Liver (tissue), 3 donors: Measurements from ENCODE around the gene EXOC4.

Experiments
- GABPA ChIP-seq, 2 donors: IDR thresholded peaks in 1 of 2; conservative IDR thresholded peaks in 1 of 2; 2 replicates each; pipeline ENCODE4 v1.6.1; 2016; ENCODE audit warnings: antibody characterized with exemption in 2 of 2, mild to moderate bottlenecking in 1 of 2, moderate library complexity in 1 of 2
- JUND ChIP-seq, 2 donors: IDR thresholded peaks; 2 replicates each; pipeline ENCODE4 v1.6.1; 2016; ENCODE audit warnings: antibody characterized with exemption in 2 of 2
- TAF1 ChIP-seq: conservative IDR thresholded peaks from 2 replicates; pipeline ENCODE4 v1.6.1; 2016; ENCODE audit warnings: antibody characterized with exemption, mild to moderate bottlenecking
- TF ChIP-seq, protein P1 (sequence below): fragments of 150-350 bp; IDR thresholded peaks from 2 replicates; pipeline ENCODE4 v1.5.1; 2017; ENCODE audit warnings: improper control_type of control experiment, low read depth, low read length; ENCODE audit not compliant: missing input control
- TF ChIP-seq, protein P2 (sequence below): IDR thresholded peaks from 2 replicates; pipeline ENCODE4 v1.6.1; 2016; ENCODE audit warnings: antibody characterized with exemption
- TF ChIP-seq, protein P3 (sequence below): IDR thresholded peaks from 2 replicates; pipeline ENCODE4 v1.6.1; 2016; ENCODE audit warnings: antibody characterized with exemption, mild to moderate bottlenecking
- donor health status: healthy.
- donor health status: healthy.

DNA sequence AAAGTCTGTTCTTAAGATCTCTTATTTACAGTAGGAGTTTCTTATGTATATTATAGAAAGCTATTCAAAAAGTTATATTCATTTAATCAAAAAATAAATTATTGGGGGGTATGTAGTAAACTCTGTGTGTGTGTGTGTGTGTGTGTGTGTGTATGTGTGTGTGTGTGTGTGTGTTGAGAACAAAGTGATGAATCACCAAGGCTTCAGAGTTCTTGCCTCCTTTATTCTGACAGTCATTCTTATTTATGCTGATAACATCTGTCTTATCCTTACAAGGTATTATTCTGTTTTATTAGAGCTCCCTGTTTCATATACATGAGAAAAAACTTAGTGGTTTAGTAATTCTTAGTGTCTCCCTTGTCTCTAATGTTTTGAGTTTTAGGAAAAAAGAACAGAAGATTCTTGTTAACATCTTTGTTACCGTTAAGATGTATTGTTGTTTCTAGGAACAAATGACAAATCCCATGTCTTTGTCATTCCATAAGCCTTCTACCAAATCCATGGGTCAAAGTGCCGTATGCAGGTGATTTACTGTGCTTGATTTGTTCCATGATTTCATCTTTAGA lies 424.0 kb downstream of the EXOC4 start:
- TF ChIP-seq, protein P1, sequence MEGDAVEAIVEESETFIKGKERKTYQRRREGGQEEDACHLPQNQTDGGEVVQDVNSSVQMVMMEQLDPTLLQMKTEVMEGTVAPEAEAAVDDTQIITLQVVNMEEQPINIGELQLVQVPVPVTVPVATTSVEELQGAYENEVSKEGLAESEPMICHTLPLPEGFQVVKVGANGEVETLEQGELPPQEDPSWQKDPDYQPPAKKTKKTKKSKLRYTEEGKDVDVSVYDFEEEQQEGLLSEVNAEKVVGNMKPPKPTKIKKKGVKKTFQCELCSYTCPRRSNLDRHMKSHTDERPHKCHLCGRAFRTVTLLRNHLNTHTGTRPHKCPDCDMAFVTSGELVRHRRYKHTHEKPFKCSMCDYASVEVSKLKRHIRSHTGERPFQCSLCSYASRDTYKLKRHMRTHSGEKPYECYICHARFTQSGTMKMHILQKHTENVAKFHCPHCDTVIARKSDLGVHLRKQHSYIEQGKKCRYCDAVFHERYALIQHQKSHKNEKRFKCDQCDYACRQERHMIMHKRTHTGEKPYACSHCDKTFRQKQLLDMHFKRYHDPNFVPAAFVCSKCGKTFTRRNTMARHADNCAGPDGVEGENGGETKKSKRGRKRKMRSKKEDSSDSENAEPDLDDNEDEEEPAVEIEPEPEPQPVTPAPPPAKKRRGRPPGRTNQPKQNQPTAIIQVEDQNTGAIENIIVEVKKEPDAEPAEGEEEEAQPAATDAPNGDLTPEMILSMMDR = no peak
- TF ChIP-seq, protein P2, sequence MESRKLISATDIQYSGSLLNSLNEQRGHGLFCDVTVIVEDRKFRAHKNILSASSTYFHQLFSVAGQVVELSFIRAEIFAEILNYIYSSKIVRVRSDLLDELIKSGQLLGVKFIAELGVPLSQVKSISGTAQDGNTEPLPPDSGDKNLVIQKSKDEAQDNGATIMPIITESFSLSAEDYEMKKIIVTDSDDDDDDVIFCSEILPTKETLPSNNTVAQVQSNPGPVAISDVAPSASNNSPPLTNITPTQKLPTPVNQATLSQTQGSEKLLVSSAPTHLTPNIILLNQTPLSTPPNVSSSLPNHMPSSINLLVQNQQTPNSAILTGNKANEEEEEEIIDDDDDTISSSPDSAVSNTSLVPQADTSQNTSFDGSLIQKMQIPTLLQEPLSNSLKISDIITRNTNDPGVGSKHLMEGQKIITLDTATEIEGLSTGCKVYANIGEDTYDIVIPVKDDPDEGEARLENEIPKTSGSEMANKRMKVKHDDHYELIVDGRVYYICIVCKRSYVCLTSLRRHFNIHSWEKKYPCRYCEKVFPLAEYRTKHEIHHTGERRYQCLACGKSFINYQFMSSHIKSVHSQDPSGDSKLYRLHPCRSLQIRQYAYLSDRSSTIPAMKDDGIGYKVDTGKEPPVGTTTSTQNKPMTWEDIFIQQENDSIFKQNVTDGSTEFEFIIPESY = no peak
- TF ChIP-seq GABPA (IDR thresholded peaks at IDR 0.05 in 1 of 2, conservative IDR thresholded peaks at IDR 0.05 in 1 of 2) (no peak), TAF1 (no peak), JUND (IDR thresholded peaks at IDR 0.05) (no peak)
- TF ChIP-seq, protein P3, sequence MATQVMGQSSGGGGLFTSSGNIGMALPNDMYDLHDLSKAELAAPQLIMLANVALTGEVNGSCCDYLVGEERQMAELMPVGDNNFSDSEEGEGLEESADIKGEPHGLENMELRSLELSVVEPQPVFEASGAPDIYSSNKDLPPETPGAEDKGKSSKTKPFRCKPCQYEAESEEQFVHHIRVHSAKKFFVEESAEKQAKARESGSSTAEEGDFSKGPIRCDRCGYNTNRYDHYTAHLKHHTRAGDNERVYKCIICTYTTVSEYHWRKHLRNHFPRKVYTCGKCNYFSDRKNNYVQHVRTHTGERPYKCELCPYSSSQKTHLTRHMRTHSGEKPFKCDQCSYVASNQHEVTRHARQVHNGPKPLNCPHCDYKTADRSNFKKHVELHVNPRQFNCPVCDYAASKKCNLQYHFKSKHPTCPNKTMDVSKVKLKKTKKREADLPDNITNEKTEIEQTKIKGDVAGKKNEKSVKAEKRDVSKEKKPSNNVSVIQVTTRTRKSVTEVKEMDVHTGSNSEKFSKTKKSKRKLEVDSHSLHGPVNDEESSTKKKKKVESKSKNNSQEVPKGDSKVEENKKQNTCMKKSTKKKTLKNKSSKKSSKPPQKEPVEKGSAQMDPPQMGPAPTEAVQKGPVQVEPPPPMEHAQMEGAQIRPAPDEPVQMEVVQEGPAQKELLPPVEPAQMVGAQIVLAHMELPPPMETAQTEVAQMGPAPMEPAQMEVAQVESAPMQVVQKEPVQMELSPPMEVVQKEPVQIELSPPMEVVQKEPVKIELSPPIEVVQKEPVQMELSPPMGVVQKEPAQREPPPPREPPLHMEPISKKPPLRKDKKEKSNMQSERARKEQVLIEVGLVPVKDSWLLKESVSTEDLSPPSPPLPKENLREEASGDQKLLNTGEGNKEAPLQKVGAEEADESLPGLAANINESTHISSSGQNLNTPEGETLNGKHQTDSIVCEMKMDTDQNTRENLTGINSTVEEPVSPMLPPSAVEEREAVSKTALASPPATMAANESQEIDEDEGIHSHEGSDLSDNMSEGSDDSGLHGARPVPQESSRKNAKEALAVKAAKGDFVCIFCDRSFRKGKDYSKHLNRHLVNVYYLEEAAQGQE = no peak
